GM12878 (cell line): ENCODE data around the gene ESPL1. TPM values are rescaled to one million over a fixed set of nuclear protein-coding genes. Genes with fewer than 3 reads are reported as not detected.
A peak's percentile ranks its signal among the peaks of the same experiment; 100 is the strongest.

Experiments used
- ATAC-seq: fragments of 200-7000 bp; cut with Tn5 transposase; 3 replicates; pipeline ENCODE4 v1.9.1; 2020; ENCODE audit warnings: mild to moderate bottlenecking, moderate library complexity
- BruUV-seq: library from RNA; stranded (reverse); fragments of 400-500 nt; replicated peaks from 2 replicates; lab custom pipeline; 2021; lab: Mats Ljungman, UMichigan
- CTCF ChIA-PET: fragments of 300-600 bp; sonication (Branson Sonifier 250); formaldehyde crosslinking; extraction: SDS; loops from one replicate; lab custom pipeline; 2021; ENCODE audit warnings: inconsistent platforms; lab: Yijun Ruan, JAX
- POLR2A ChIA-PET: fragments of 350-600 bp; formaldehyde crosslinking; extraction: SDS; loops from one replicate; lab custom pipeline; 2021; ENCODE audit warnings: inconsistent platforms; lab: Charles Lee
- RAD21 ChIA-PET: fragments of 300-600 bp; sonication (Branson Sonifier 250); formaldehyde crosslinking; loops from one replicate; lab custom pipeline; 2023; ENCODE audit warnings: antibody characterized with exemption; ENCODE audit not compliant: unreplicated experiment; lab: Charles Lee
- SMC1A ChIA-PET: fragments of 300-600 bp; sonication (Branson Sonifier 250); formaldehyde crosslinking; loops from one replicate; lab custom pipeline; 2023; ENCODE audit not compliant: unreplicated experiment, uncharacterized antibody; lab: Charles Lee
- DNase-seq: peaks from one replicate; pipeline ENCODE4 v3.0.0-alpha.2; 2011; ENCODE audit warnings: low read depth, low spot score
- FAIRE-seq: peaks from 3 replicates; lab custom pipeline; 2011; peaks lifted over from hg19 to GRCh38; lab: Jason Lieb, UNC
- H2AFZ ChIP-seq: 2 replicates; pipeline ENCODE4 v1.6.0; 2011; ENCODE audit warnings: low read depth, low read length, control low read depth; ENCODE audit not compliant: control insufficient read depth
- H3K27ac ChIP-seq: 2 replicates; pipeline ENCODE4 v1.5.1; 2011; ENCODE audit warnings: control low read depth; ENCODE audit not compliant: control insufficient read depth, insufficient read depth
- H3K27me3 ChIP-seq, 2 experiments: replicated peaks in 1 of 2; 2 replicates each; pipeline versions ENCODE4 v1.6.0 to v1.6.1; 2011; ENCODE audit warnings: low read length in 1 of 2; ENCODE audit not compliant: control insufficient read depth in 2 of 2, insufficient read depth in 2 of 2
- H3K36me3 ChIP-seq, 2 experiments: 2 replicates each; pipeline ENCODE4 v1.5.1; 2011; ENCODE audit warnings: low read length in 1 of 2; ENCODE audit not compliant: control insufficient read depth in 2 of 2, insufficient read depth in 2 of 2
- H3K4me1 ChIP-seq: 2 replicates; pipeline ENCODE4 v1.6.1; 2011; ENCODE audit warnings: mild to moderate bottlenecking, low read length, moderate library complexity, mixed read lengths; ENCODE audit not compliant: control insufficient read depth, insufficient read depth
- H3K4me2 ChIP-seq: 2 replicates; pipeline ENCODE4 v1.6.0; 2011; ENCODE audit warnings: control low read depth; ENCODE audit not compliant: control insufficient read depth, insufficient read depth
- H3K4me3 ChIP-seq: fragments of 200-600 bp; sonication (generic); 2 replicates; pipeline ENCODE4 v1.5.1; 2016
- H3K79me2 ChIP-seq: 2 replicates; pipeline ENCODE4 v1.6.0; 2011; ENCODE audit warnings: low read length; ENCODE audit not compliant: control insufficient read depth, insufficient read depth
- H3K9ac ChIP-seq: 2 replicates; pipeline ENCODE4 v1.8.0; 2011; ENCODE audit warnings: low read length, control low read depth, mixed read lengths; ENCODE audit not compliant: control insufficient read depth, insufficient read depth
- H3K9me3 ChIP-seq: replicated peaks from 3 replicates; pipeline ENCODE4 v1.5.1; 2011; ENCODE audit warnings: mild to moderate bottlenecking, low read length; ENCODE audit not compliant: control insufficient read depth, insufficient read depth
- H4K20me1 ChIP-seq: 2 replicates; pipeline ENCODE4 v1.6.0; 2011; ENCODE audit not compliant: control insufficient read depth, insufficient read depth
- ASH2L ChIP-seq: fragments of 300-600, 200-600 bp; sonication (generic); IDR thresholded peaks from 2 replicates; pipeline ENCODE4 v1.6.1; 2017; ENCODE audit warnings: low read depth, mild to moderate bottlenecking, borderline replicate concordance
- BRCA1 ChIP-seq: IDR thresholded peaks from 2 replicates; pipeline ENCODE4 v1.6.1; 2011; ENCODE audit warnings: low read depth, low read length, improper control_type of control experiment
- EGR1 ChIP-seq, 2 experiments: IDR thresholded peaks; 1 replicate in 1 of 2; 2 replicates in 1 of 2; pipeline ENCODE4 v1.6.1; 2011 to 2012; ENCODE audit warnings: low read depth in 2 of 2, low read length in 2 of 2, borderline replicate concordance in 1 of 2, mild to moderate bottlenecking in 1 of 2, moderate library complexity in 1 of 2
- EP300 ChIP-seq, 2 experiments: fragments of 150-350 bp in 1 of 2; IDR thresholded peaks; 2 replicates each; pipeline ENCODE4 v1.6.1; 2011 to 2012; ENCODE audit warnings: low read depth in 2 of 2, low read length in 2 of 2, borderline replicate concordance in 1 of 2, improper control_type of control experiment in 1 of 2, inconsistent platforms in 1 of 2; ENCODE audit not compliant: control insufficient read depth in 1 of 2
- HDGF ChIP-seq: fragments of 450-650 bp; IDR thresholded peaks from 2 replicates; pipeline ENCODE4 v1.6.1; 2016; ENCODE audit warnings: antibody characterized with exemption
- IRF4 ChIP-seq: IDR thresholded peaks from 2 replicates; pipeline ENCODE4 v1.6.1; 2011; ENCODE audit warnings: low read depth, low read length
- KDM1A ChIP-seq: fragments of 200-600 bp; sonication (generic); IDR thresholded peaks from 2 replicates; pipeline ENCODE4 v1.6.1; 2016; ENCODE audit warnings: borderline replicate concordance
- LARP7 ChIP-seq: fragments of 450-650 bp; IDR thresholded peaks from 2 replicates; pipeline ENCODE4 v1.6.1; 2017; ENCODE audit warnings: mild to moderate bottlenecking
- MAX ChIP-seq: IDR thresholded peaks from 2 replicates; pipeline ENCODE4 v1.6.1; 2012; ENCODE audit warnings: low read depth, low read length, improper control_type of control experiment
- MLLT1 ChIP-seq: fragments of 450-650 bp; IDR thresholded peaks from 2 replicates; pipeline ENCODE4 v1.6.1; 2016; ENCODE audit warnings: mild to moderate bottlenecking
- NFIC ChIP-seq: IDR thresholded peaks from 2 replicates; pipeline ENCODE4 v1.6.1; 2012; ENCODE audit warnings: low read depth, mild to moderate bottlenecking, inconsistent platforms, low read length, moderate library complexity
- POLR2A ChIP-seq: IDR thresholded peaks from 2 replicates; pipeline ENCODE4 v1.6.1; 2011; ENCODE audit warnings: low read depth, mild to moderate bottlenecking, low read length
- YBX1 ChIP-seq: fragments of 450-650 bp; IDR thresholded peaks from 2 replicates; pipeline ENCODE4 v1.6.1; 2016; ENCODE audit warnings: antibody characterized with exemption
- ZBTB4 ChIP-seq: fragments of 450-650 bp; formaldehyde crosslinking; IDR thresholded peaks from 2 replicates; pipeline ENCODE4 v1.4.0; 2022; ENCODE audit warnings: mild to moderate bottlenecking, moderate library complexity
- ZNF622 ChIP-seq: fragments of 450-650 bp; IDR thresholded peaks from 2 replicates; pipeline ENCODE4 v1.6.1; 2017; ENCODE audit warnings: mild to moderate bottlenecking, inconsistent platforms
- WGBS: methylation state at CpG from one replicate; pipeline ENCODE4 v1.1.6; 2016; ENCODE audit warnings: low lambda C conversion rate; ENCODE audit not compliant: insufficient replicate concordance, insufficient coverage; ENCODE audit errors: missing lambda C conversion rate; 5-methylcytosine and 5-hydroxymethylcytosine counted together
- in situ Hi-C: fragments of 300-500 bp; cut with MboI; formaldehyde crosslinking; loops from 9 replicates; pipeline ENCODE4 v1.14.3; 2018; ENCODE audit warnings: mixed read lengths
- intact Hi-C: fragments of 100-400 bp; cut with micrococcal nuclease; formaldehyde crosslinking; loops from one replicate; pipeline ENCODE4 v1.14.2; 2022; ENCODE audit not compliant: unreplicated experiment
- polyA plus RNA-seq, 11 experiments: library from polyadenylated mRNA; depleted of rRNA in 4 of 11; unstranded in 6 of 11; stranded (reverse) in 5 of 11; fragments of >200 nt; fragmentation: Nextera tagmentation in 4 of 11; fragmentation: Illumina TruSeq in 1 of 11; extraction: Ambion mirVana in 4 of 11; extraction: Trizol in 1 of 11; gene quantifications; 1 replicate in 1 of 11; 2 replicates in 10 of 11; pipeline versions ENCODE4 v1.2.1 to v1.2.3, GENCODE V29; 2011 to 2016; ENCODE audit warnings: inconsistent platforms in 2 of 11, missing spikeins in 2 of 11, low read depth in 1 of 11
- total RNA-seq, 4 experiments: library from RNA; depleted of rRNA in 3 of 4; stranded (reverse); fragments of >200 nt in 3 of 4; fragmentation: Illumina TruSeq in 1 of 4; extraction: Trizol in 1 of 4; gene quantifications; 2 replicates each; pipeline versions ENCODE4 v1.2.1 to v1.2.3, GENCODE V29; 2013 to 2021

The ESPL1 gene
- total and polyA plus RNA-seq, 10 of the 15 experiments (the other 5 are each of a cell fraction or from before 2014, with no cell fraction given), result 2.1 to 61.9 (median 21.2) TPM

- peak; percentile 70; the same call in 1 of the 2 replicates for TF ChIP-seq MLLT1
- peak; percentile 70; the same call in 1 of the 2 replicates for TF ChIP-seq YBX1
- no peak for TF ChIP-seq EP300 (IDR thresholded peaks at IDR 0.05; ENCODE audit: borderline replicate concordance in 1 of 2, control insufficient read depth in 1 of 2, low read depth in 2 of 2, low read length in 2 of 2)
- no peak for TF ChIP-seq HDGF
- TF ChIP-seq ZNF622, result no peak
- TF ChIP-seq KDM1A, result no peak
Observed at GRCh38 chr12:53320352-53321195, 52.5 kb downstream of the ESPL1 start (continued).

DNA sequence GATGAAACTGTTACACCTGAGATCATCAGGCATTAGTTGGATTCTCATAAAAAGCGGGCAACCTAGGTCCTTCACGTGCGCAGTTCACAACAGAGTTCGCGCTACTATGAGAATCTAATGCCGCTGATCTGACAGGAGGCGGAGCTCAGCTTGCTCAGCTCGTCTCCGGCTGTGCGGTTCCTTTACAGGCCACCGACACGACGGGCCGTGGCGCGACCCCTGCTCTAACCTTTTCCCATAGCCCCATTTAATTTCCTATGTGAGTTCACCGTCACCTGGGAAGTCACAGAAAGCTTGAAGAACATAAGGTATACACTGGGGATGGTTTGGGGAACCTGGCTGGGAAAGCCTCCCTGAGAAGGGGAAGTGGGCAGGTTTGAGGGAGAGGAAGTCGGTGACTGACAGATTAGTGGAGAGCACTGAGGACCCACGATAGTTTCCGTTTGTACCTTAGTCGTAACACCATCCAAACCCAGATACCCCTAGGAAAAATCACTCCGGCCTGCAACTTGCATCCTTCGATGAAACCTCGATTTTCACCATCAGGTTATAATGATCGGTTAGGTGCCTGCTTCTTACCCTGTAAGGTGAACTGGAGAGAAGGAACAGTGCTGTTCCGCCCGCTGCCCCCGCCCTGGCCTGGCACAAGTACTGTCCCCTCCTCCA is 56.1 kb downstream of the ESPL1 start:
- no peaks in the 10 kb centered on the region for H3K9me3 ChIP-seq
- 2% methylated on average over 28 of the region's 28 CpGs for WGBS
- ChIA-PET SMC1A (interaction anchor here (0.7 to 9.8 kb wide), 28 partner anchors 10 to 184 kb away, joined by 3 to 123 read pairs (median 4); partner anchors contain the start of genes ITGB7, MYG1, PFDN5 and TARBP2), CTCF (interaction anchor here (0.7 to 15.1 kb wide), 30 partner anchors 9 to 423 kb away, joined by 3 to 240 read pairs (median 4); partner anchors contain the start of genes AMHR2, ESPL1, MYG1 and PFDN5), RAD21 (interaction anchor here (0.6 to 6.3 kb wide), 24 partner anchors 10 to 258 kb away, joined by 3 to 118 read pairs (median 6); partner anchors contain the start of genes ITGB7, MYG1, PFDN5 and TARBP2), POLR2A (interaction anchor here (0.5 to 6.2 kb wide), 17 partner anchors 20 to 1388 kb away, joined by 3 to 42 read pairs (median 5); partner anchors contain the start of genes CSAD, MYG1, PFDN5 and SP1)
- BruUV-seq, result no TSS peak
- peak overlapping the region; percentile 93 for H3K4me3 ChIP-seq
- no peaks in the 10 kb centered on the region for H4K20me1 ChIP-seq
- peak; percentile 84 for FAIRE-seq
- ATAC-seq, result peak; percentile 43
- H3K36me3 ChIP-seq, result no peaks in the 10 kb centered on the region
- peaks cover 9% of the 10 kb centered on the region for H3K79me2 ChIP-seq
- H2AFZ ChIP-seq, result peak overlapping the region; percentile 80
- peaks cover 25% of the 10 kb centered on the region for H3K4me1 ChIP-seq
- peak overlapping the region; percentile 87 for H3K27ac ChIP-seq
- peak; percentile 56 for DNase-seq
- peaks cover 0 to 1% of the 10 kb centered on the region in 2 experiments; a peak in 2 of 4 replicates for H3K27me3 ChIP-seq
- H3K4me2 ChIP-seq, result peak overlapping the region; percentile 94
- H3K9ac ChIP-seq, result peak overlapping the region; percentile 80
- in situ Hi-C loops, result no loop called here
- intact Hi-C loops, result loop anchor here (1.0 to 2.0 kb wide), 2 partner anchors 21 to 185 kb away; no protein-coding TSS in a partner anchor
- no peak for TF ChIP-seq EGR1 (IDR thresholded peaks at IDR 0.05; ENCODE audit: borderline replicate concordance in 1 of 2, low read depth in 2 of 2, low read length in 2 of 2)
- TF ChIP-seq NFIC, result no peak
- no peak for TF ChIP-seq POLR2A
- TF ChIP-seq MAX, result no peak
- no peak for TF ChIP-seq IRF4
- TF ChIP-seq ZBTB4 (CRISPR knock-in tag), result no peak
- no peak for TF ChIP-seq BRCA1
- TF ChIP-seq LARP7, result no peak
- no peak for TF ChIP-seq ASH2L
